ENCODE measurements around the gene C11orf68. TPM values are rescaled to one million over a fixed set of nuclear protein-coding genes. Genes with fewer than 3 reads are reported as not detected.
"Not testable (repeated sequence)": the region's sequence is repeated elsewhere in the genome, so short reads cannot be mapped to it uniquely, and the experiment has no call there.

Gene C11orf68
- total and polyA plus RNA-seq, 7 donors = 52.8 to 98.7 (median 60.7) TPM

DNA sequence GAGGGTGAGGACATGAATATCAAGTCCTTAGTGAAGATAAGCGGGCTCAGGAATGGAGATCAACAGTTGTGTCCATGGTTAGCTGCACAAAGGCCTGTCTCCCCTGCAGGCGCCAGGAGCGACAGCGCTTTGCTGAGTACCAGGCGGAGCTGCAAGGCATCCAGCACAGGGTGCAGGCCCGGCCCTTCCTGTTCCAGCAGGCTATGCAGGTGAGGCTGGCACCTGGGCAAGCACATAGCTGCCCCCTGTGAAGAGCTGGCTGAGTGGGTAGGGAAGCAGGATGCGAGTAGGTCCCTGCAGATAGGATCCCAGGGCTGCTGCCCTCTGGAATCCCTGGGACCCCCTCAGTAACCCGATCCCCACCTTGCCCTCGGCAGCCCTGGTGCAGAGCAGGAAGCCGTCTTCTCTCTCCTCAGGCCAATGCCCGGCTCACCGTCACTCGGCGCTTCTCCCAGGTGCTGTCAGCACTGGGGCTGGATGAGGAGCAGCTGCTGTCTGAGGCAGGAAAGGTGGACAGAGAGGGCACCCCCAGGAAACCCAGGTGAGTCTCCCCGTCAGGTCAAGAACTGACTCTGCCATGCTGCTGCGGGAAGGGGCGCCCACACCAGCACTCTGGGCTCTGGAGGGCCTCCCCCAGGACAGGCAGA lies 40.0 kb upstream of the C11orf68 start:
- Histone ChIP-seq H3K36me3 (ENCODE audit: insufficient read depth in 1 of 2, low read depth in 1 of 2) (peaks cover 0 to 2% of the 10 kb centered on the region in 2 donors), H3K27ac (no peak overlapping the region), H3K9me3 (no peaks in the 10 kb centered on the region), H3K4me3 (no peak overlapping the region), H3K27me3 (ENCODE audit: insufficient read depth in 3 of 3, low read length in 2 of 3) (peaks cover 0 to 1% (median 0%) of the 10 kb centered on the region in 3 donors), H3K4me1 (peaks cover 15% of the 10 kb centered on the region)
- intact Hi-C loops (cut with DNase I) = no loop called here
- TF ChIP-seq, protein P1, sequence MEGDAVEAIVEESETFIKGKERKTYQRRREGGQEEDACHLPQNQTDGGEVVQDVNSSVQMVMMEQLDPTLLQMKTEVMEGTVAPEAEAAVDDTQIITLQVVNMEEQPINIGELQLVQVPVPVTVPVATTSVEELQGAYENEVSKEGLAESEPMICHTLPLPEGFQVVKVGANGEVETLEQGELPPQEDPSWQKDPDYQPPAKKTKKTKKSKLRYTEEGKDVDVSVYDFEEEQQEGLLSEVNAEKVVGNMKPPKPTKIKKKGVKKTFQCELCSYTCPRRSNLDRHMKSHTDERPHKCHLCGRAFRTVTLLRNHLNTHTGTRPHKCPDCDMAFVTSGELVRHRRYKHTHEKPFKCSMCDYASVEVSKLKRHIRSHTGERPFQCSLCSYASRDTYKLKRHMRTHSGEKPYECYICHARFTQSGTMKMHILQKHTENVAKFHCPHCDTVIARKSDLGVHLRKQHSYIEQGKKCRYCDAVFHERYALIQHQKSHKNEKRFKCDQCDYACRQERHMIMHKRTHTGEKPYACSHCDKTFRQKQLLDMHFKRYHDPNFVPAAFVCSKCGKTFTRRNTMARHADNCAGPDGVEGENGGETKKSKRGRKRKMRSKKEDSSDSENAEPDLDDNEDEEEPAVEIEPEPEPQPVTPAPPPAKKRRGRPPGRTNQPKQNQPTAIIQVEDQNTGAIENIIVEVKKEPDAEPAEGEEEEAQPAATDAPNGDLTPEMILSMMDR (IDR thresholded peaks at IDR 0.05) = no peak
- DNase-seq (no peak), ATAC-seq (no peak)
- 64 to 70% (median 66%) methylated on average over 17 of the region's 17 CpGs for WGBS, 3 donors

DNA sequence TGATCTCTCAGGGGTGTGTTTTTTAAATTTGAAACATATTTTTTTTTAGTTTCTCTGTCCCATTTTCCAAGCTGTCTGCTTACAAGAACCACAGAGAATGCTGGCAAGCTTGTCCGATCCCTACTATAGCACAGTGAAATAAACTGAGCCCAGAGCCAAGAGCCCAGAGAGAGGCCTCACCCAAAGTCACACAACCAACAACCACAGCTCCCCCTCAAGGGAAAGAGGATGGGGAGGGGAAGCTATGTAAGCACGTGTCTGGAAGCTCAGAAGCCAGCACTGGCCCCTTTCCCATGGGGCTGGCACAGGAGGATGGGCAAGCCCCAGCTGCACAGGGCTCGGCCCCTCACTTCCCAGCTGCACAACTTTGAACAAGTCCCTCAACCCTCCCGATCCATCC lies 39.4 kb upstream of the C11orf68 start:
- intact Hi-C loops (cut with DNase I) = no loop called here
- no peaks in the 10 kb centered on the region for H3K36me3 ChIP-seq (ENCODE audit: insufficient read depth in 1 of 2, low read depth in 1 of 2)
- no peak overlapping the region for H3K4me3 ChIP-seq
- DNase-seq (no peak), ATAC-seq (no peak)
- TF ChIP-seq, protein P1 (IDR thresholded peaks at IDR 0.05) = no peak
- no peak overlapping the region for H3K27ac ChIP-seq
- H3K4me1 ChIP-seq = peaks cover 10% of the 10 kb centered on the region
- 46 to 59% (median 55%) methylated on average over 4 of the region's 4 CpGs for WGBS, 3 donors
- H3K27me3 ChIP-seq (ENCODE audit: insufficient read depth in 3 of 3, low read length in 2 of 3) = peaks cover 0 to 1% (median 0%) of the 10 kb centered on the region in 3 donors
- H3K9me3 ChIP-seq = no peaks in the 10 kb centered on the region

GRCh38 chr11:65954771-65955170 lies 35.9 kb upstream of the C11orf68 start:
- ATAC-seq (no peak), DNase-seq (no peak)
- Histone ChIP-seq H3K4me3 (no peak overlapping the region), H3K27ac (no peak overlapping the region), H3K27me3 (ENCODE audit: insufficient read depth in 3 of 3, low read length in 2 of 3) (peaks cover 0 to 1% (median 0%) of the 10 kb centered on the region in 3 donors), H3K4me1 (no peaks in the 10 kb centered on the region), H3K9me3 (no peaks in the 10 kb centered on the region), H3K36me3 (ENCODE audit: insufficient read depth in 1 of 2, low read depth in 1 of 2) (no peaks in the 10 kb centered on the region)
- WGBS, 3 donors = 70 to 73% (median 73%) methylated on average over 8 of the region's 8 CpGs
- intact Hi-C loops (cut with DNase I) = no loop called here
- TF ChIP-seq, protein P1 (IDR thresholded peaks at IDR 0.05) = no peak

- Histone ChIP-seq H3K27ac (no peak overlapping the region), H3K4me3 (no peak overlapping the region), H3K27me3 (ENCODE audit: insufficient read depth in 3 of 3, low read length in 2 of 3) (peaks cover 0 to 1% (median 0%) of the 10 kb centered on the region in 3 donors), H3K9me3 (no peaks in the 10 kb centered on the region), H3K36me3 (ENCODE audit: insufficient read depth in 1 of 2, low read depth in 1 of 2) (no peaks in the 10 kb centered on the region), H3K4me1 (no peaks in the 10 kb centered on the region)
- ATAC-seq (no peak), DNase-seq (no peak)
- WGBS, 3 donors = 79 to 87% (median 86%) methylated on average over 16 to 20 of the region's 20 CpGs
- intact Hi-C loops (cut with DNase I) = no loop called here
- TF ChIP-seq, protein P1 (IDR thresholded peaks at IDR 0.05) = no peak
These were observed 34.6 kb upstream of the C11orf68 start for GRCh38 chr11:65953471-65953870.

- Histone ChIP-seq H3K4me1 (no peaks in the 10 kb centered on the region), H3K4me3 (no peak overlapping the region), H3K36me3 (ENCODE audit: insufficient read depth in 1 of 2, low read depth in 1 of 2) (no peaks in the 10 kb centered on the region), H3K9me3 (no peaks in the 10 kb centered on the region), H3K27me3 (ENCODE audit: insufficient read depth in 3 of 3, low read length in 2 of 3) (peaks cover 0 to 5% (median 0%) of the 10 kb centered on the region in 3 donors), H3K27ac (no peak overlapping the region)
- intact Hi-C loops (cut with DNase I) = no loop called here
- ATAC-seq (no peak), DNase-seq (no peak)
- 42 to 50% (median 46%) methylated on average over 6 of the region's 6 CpGs for WGBS, 3 donors
- TF ChIP-seq, protein P1 (IDR thresholded peaks at IDR 0.05) = no peak
These were observed 33.2 kb upstream of the C11orf68 start for GRCh38 chr11:65952052-65952521.

GRCh38 chr11:65951641-65952040 lies 32.8 kb upstream of the C11orf68 start:
- DNase-seq; H3K4me3 ChIP-seq; H3K4me1 ChIP-seq; intact Hi-C loops (cut with DNase I); H3K27me3 ChIP-seq (ENCODE audit: insufficient read depth in 3 of 3, low read length in 2 of 3); H3K27ac ChIP-seq; ATAC-seq; H3K36me3 ChIP-seq (ENCODE audit: insufficient read depth in 1 of 2, low read depth in 1 of 2); H3K9me3 ChIP-seq: not testable (repeated sequence)
- 39 to 49% (median 43%) methylated on average over 3 of the region's 3 CpGs for WGBS, 3 donors

- H3K27me3 ChIP-seq (ENCODE audit: insufficient read depth in 3 of 3, low read length in 2 of 3); H3K9me3 ChIP-seq; H3K4me1 ChIP-seq; intact Hi-C loops (cut with DNase I); H3K4me3 ChIP-seq; H3K36me3 ChIP-seq (ENCODE audit: insufficient read depth in 1 of 2, low read depth in 1 of 2); DNase-seq; ATAC-seq; H3K27ac ChIP-seq: not testable (repeated sequence)
- 90 to 95% (median 95%) methylated on average over 5 of the region's 5 CpGs for WGBS, 3 donors
These were observed 31.8 kb upstream of the C11orf68 start for GRCh38 chr11:65950711-65951110.
